DMS114 treated with DMSO at 0.1 percent for 48 hours (cell line): Measurements from ENCODE around the gene COL9A1.

Source experiments
- DNase-seq: peaks from one replicate; lab custom pipeline; 2025; ENCODE audit not compliant: unreplicated experiment; lab: John Stamatoyannopoulos, UW

COL9A1 gene

GRCh38 chr6:70289299-70289698 lies 13.6 kb downstream of the COL9A1 start:
- peak; percentile 6 for DNase-seq

- no peak for DNase-seq
These were observed 16.0 kb downstream of the COL9A1 start for GRCh38 chr6:70286905-70287304.

- DNase-seq = no peak
These were observed 17.7 kb downstream of the COL9A1 start for GRCh38 chr6:70285201-70285600.

DNA sequence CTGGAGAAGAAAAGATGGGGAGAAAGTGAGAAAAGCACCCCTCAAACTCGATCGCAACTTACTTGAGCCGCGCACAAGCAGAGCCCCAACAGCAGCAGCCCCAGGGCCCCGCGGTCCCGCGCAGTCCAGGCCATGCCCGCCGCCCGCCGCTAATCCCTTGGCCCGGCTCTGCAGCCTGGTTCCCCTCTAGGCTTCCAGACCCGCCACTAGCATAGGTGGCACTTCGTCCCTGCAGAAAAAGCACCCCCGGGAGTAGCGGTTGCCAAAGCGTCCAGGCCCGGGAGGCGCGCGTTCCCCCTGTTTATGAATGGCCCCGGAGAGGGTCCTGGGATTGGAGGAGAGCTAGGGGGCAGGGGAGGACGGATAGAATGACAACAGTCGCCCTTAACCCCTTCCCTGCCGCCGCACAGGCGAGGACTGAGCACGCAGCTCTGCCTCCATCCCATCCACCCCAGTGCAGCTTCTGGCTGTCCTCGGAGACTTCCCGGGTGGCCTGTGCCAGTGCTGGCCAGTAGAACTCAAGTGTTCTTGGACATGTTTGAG lies 19.9 kb downstream of the COL9A1 start:
- no peak for DNase-seq

- no peak for DNase-seq
These were observed 20.5 kb downstream of the COL9A1 start for GRCh38 chr6:70282312-70282918.

DNA sequence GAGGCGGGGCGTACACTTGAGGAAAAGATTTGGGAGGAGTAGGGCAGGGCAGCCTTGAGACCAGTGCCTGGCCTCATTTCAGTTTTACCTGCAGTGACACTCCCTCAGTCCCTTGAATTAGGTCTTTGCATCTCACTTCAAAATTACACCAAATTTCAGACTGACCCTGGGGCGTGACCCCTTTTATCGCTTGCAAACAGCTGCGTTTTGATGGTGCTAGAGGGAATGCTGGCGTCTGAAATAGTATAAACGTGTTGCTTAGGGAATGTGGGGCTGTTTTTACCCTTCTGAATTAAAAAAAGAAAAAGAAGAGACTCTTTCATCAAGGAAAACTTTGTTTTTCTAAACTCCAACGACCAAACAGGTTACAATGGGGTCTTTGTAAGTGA lies 21.0 kb downstream of the COL9A1 start:
- no peak for DNase-seq

- no peak for DNase-seq
These were observed 22.5 kb downstream of the COL9A1 start for GRCh38 chr6:70280400-70280853.

- DNase-seq = no peak
These were observed 25.4 kb downstream of the COL9A1 start for GRCh38 chr6:70277470-70277869.

- DNase-seq = no peak
These were observed 28.5 kb downstream of the COL9A1 start for GRCh38 chr6:70274338-70274737.

- no peak for DNase-seq
These were observed 30.8 kb downstream of the COL9A1 start for GRCh38 chr6:70272071-70272470.

DNA sequence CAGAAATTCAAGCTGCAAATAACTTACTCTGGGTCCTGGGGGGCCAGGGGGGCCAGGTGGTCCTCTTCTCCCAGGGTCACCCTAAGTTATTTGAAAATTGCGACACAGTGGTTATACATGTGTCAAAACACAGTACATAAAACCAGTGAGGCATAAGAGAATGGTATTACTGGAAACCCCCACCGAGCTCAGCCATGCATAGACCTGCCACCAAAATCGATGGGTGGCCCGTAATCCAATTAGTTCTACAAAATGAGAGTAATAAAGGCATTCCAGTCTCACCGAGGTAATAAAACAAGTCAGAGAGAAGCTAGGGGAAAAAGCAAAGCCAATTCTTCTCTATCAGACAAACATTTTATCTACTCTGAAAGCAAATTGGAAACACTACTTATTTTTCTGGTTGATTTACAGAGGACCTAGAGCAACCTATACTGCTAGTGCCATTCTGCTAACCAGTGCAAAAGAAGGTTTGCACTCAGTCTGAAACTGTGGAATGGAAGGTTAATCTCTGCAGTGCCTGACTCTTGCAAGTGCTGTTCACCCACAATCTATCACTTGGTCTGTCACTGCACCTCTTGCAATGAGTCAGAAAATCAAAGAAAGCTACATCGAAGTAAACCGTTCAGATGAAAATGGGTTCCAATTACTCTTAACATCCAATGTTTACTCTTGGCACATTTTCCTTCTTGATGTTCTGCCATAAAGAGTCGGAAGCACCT lies 32.4 kb downstream of the COL9A1 start:
- no peak for DNase-seq

GRCh38 chr6:70266142-70266541 lies 36.7 kb downstream of the COL9A1 start:
- DNase-seq = no peak

GRCh38 chr6:70264306-70264705 lies 38.6 kb downstream of the COL9A1 start:
- DNase-seq = no peak

DNA sequence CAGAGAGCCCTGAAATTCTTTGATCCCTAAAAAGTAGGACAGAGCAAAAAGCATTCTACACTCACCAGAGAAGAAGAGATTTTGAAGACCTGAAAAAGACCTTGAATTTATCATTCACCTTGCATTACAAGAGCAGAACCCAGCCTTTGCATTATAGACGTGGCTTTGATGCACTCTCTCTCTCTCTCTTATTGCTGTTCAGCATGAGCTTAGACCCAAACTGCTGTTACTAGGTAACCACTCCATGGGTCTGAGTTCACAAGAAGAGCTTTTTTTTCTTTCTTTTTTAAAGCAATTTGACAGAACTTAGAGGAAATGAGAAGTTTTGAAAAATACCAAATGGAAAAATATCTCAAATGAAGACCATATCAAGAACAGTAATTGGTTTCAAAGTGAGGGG lies 44.4 kb downstream of the COL9A1 start:
- DNase-seq = no peak

GRCh38 chr6:70257768-70258273 lies 45.1 kb downstream of the COL9A1 start:
- no peak for DNase-seq

DNA sequence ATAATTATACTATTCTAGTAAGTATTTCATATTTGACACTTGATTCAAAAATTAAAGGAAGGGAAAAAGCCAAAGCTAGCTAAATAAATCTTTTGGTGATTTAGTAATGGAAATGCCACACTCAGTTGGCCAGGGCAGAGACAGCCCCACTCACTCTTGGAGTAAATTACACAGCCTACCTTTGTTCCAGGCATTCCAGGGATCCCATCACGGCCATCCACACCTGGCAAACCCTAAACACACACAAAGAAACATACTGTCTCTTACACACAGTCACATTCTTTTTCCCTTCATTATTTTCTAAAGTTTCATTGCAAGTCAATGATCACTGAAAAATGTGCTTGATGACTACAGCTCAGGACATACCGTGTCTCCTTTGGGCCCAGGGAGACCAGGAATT lies 48.1 kb downstream of the COL9A1 start:
- DNase-seq = no peak

DNA sequence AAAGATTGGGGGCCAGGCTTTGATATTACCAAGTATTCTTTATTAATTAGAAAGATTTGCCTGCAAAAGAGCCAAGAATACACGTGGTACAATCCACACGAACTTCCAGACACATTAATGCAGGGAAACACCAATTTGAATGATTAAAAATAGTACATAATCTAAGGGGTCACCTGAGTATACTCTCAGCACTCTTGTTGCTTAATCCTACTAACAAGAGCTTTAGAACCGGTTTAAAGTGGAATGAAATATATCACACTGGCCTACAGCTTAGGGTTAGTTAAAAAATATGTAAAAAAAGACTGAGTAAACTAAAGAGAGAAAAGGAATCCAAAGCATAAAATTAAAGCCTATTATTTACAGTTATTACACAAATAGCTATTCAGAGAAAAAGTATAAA lies 49.0 kb downstream of the COL9A1 start:
- no peak for DNase-seq

DNA sequence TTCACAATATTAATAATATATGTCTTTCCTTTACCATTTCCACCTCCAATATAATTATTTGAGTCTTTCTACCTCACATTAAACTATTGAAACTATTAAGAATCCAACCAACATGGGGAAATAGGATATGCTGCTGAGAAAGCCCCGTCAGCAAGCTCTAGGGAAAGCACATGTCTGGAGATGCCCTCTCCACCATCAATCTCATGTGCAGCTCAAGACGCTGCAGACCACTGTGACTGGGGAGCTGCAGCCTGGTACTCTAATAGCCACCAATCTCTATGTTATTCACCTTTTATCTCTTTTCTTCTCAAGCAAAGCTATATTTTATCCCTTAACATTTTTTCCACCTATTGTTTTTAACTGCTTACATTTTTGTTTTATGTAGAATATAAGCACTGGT lies 50.3 kb downstream of the COL9A1 start:
- DNase-seq = no peak

DNA sequence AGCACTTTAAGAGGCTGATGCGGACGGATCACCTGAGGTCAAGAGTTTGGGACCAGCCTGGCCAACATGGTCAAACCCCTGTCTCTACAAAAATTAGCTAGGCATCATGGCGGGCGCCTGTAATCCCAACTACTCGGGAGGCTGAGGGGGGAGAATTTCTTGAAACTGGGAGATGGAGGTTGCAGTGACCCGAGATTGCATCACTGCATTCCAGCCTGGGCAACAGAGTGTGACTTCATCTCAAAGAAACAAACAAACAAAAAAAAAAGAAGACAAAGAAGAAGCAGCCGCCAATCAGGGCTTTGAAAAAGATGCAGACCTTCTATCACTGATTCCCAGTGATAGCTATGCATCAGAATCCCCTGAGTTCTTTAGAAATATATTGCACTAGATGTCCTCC lies 56.8 kb downstream of the COL9A1 start:
- no peak for DNase-seq

DNA sequence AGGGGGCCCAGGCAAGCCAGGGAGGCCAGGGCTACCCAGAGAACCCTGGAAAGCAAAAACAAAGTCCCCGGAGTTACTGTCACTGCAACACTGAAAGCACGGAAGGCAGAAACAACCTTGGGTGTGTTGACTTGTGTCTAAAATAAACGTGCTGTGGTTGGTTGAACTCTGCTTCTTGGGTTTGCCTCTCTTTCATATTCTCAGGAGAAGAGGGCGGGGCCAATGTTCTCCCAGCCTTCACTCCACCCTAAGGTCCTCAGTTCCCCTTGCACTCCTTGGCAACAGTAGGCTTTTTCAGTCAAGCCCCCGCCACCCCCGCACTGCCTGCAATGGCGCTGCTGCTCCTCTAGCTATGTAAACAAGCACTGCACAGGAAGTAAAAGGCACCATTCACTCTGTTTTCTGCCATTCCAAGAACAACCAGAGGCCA lies 60.9 kb downstream of the COL9A1 start:
- DNase-seq = no peak

GRCh38 chr6:70241031-70241430 lies 61.9 kb downstream of the COL9A1 start:
- no peak for DNase-seq

GRCh38 chr6:70236343-70236742 lies 66.5 kb downstream of the COL9A1 start:
- no peak for DNase-seq
